Smooth muscle cell (in vitro differentiated cells): ENCODE data around the gene KCNK7. TPM values are rescaled to one million over a fixed set of nuclear protein-coding genes. Genes with fewer than 3 reads are reported as not detected.

Source experiments
- DNase-seq: peaks from one replicate; lab custom pipeline; 2025; ENCODE audit not compliant: unreplicated experiment; lab: John Stamatoyannopoulos, UW
- H2AFZ ChIP-seq: fragments of 200-600 bp; sonication (generic); 2 replicates; pipeline ENCODE4 v1.6.0; 2016; ENCODE audit warnings: antibody characterized with exemption, low read depth, mild to moderate bottlenecking
- H3F3A ChIP-seq: fragments of 200-600 bp; sonication (generic); 2 replicates; pipeline ENCODE4 v1.6.0; 2017; ENCODE audit warnings: antibody characterized with exemption, low read depth
- H3K27ac ChIP-seq: fragments of 200-600 bp; sonication (generic); 2 replicates; pipeline ENCODE4 v1.5.1; 2016; ENCODE audit warnings: low read depth, mild to moderate bottlenecking
- H3K27me3 ChIP-seq: fragments of 200-600 bp; sonication (generic); 2 replicates; pipeline ENCODE4 v1.6.1; 2016; ENCODE audit warnings: low read depth, mild to moderate bottlenecking
- H3K36me3 ChIP-seq: fragments of 200-600 bp; sonication (generic); 2 replicates; pipeline ENCODE4 v1.5.1; 2016; ENCODE audit warnings: low read depth
- H3K4me1 ChIP-seq: fragments of 200-600 bp; sonication (generic); 2 replicates; pipeline ENCODE4 v1.5.1; 2016; ENCODE audit warnings: low read depth
- H3K4me2 ChIP-seq: fragments of 200-600 bp; sonication (generic); 2 replicates; pipeline ENCODE4 v1.6.0; 2016; ENCODE audit warnings: mild to moderate bottlenecking
- H3K4me3 ChIP-seq: fragments of 200-600 bp; sonication (generic); 2 replicates; pipeline ENCODE4 v1.5.1; 2016; ENCODE audit warnings: mild to moderate bottlenecking
- H3K79me2 ChIP-seq: fragments of 200-600 bp; sonication (generic); 2 replicates; pipeline ENCODE4 v1.6.0; 2016; ENCODE audit warnings: low read depth, mild to moderate bottlenecking
- H3K9ac ChIP-seq: fragments of 200-600 bp; sonication (generic); 2 replicates; pipeline ENCODE4 v1.6.0; 2016; ENCODE audit warnings: low read depth
- H3K9me3 ChIP-seq: fragments of 200-600 bp; sonication (generic); replicated peaks from 2 replicates; pipeline ENCODE4 v1.5.1; 2016; ENCODE audit warnings: low read depth
- H4K20me1 ChIP-seq: fragments of 200-600 bp; sonication (generic); 2 replicates; pipeline ENCODE4 v1.6.0; 2016; ENCODE audit warnings: low read depth
- CTCF ChIP-seq: fragments of 200-600 bp; sonication (generic); IDR thresholded peaks from 2 replicates; pipeline ENCODE4 v1.5.1; 2017; ENCODE audit warnings: borderline replicate concordance, mild to moderate bottlenecking, antibody characterized with exemption; ENCODE audit not compliant: insufficient read depth, poor library complexity, severe bottlenecking
- WGBS: methylation state at CpG from one replicate; pipeline ENCODE4 v1.1.7; 2016; ENCODE audit warnings: low lambda C conversion rate; 5-methylcytosine and 5-hydroxymethylcytosine counted together
- polyA plus RNA-seq: library from polyadenylated mRNA; unstranded; fragments of >200 nt; fragmentation: Nextera tagmentation; extraction: Ambion mirVana; gene quantifications from 2 replicates; pipeline ENCODE4 v1.2.1, GENCODE V29; 2016
- total RNA-seq: library from RNA; depleted of rRNA; stranded (reverse); fragments of >200 nt; gene quantifications from 2 replicates; pipeline ENCODE4 v1.2.3, GENCODE V29; 2014

KCNK7 gene
- total and polyA plus RNA-seq, 2 experiments from 2014 or later: not detected

GRCh38 chr11:65617136-65617850 is 21.7 kb upstream of the KCNK7 start:
- peaks cover 15% of the 10 kb centered on the region for H3K4me1 ChIP-seq
- 98% methylated on average over 17 of the region's 17 CpGs for WGBS
- no peaks in the 10 kb centered on the region for H3K36me3 ChIP-seq
- no peaks in the 10 kb centered on the region for H3K9me3 ChIP-seq
- no peak for DNase-seq
- no peaks in the 10 kb centered on the region for H3F3A ChIP-seq
- peak overlapping the region; percentile 94 for H3K4me2 ChIP-seq
- H3K9ac ChIP-seq: peak overlapping the region; percentile 81
- peaks cover 17% of the 10 kb centered on the region for H4K20me1 ChIP-seq
- H3K27ac ChIP-seq: no peak overlapping the region
- peaks cover 41% of the 10 kb centered on the region for H3K79me2 ChIP-seq
- no peak for TF ChIP-seq CTCF
- no peaks in the 10 kb centered on the region for H3K27me3 ChIP-seq
- H2AFZ ChIP-seq: no peak overlapping the region
- H3K4me3 ChIP-seq: peak overlapping the region; percentile 80

GRCh38 chr11:65616575-65617001 is 21.0 kb upstream of the KCNK7 start:
- H3K9ac ChIP-seq: peak overlapping the region; percentile 81
- H3K9me3 ChIP-seq: no peaks in the 10 kb centered on the region
- H3K79me2 ChIP-seq: peaks cover 48% of the 10 kb centered on the region
- H3K27ac ChIP-seq: peak overlapping the region; percentile 69
- DNase-seq: no peak
- H4K20me1 ChIP-seq: peaks cover 24% of the 10 kb centered on the region
- no peaks in the 10 kb centered on the region for H3K36me3 ChIP-seq
- 86% methylated on average over 10 of the region's 10 CpGs for WGBS
- TF ChIP-seq CTCF: no peak
- peaks cover 20% of the 10 kb centered on the region for H3K4me1 ChIP-seq
- H3K4me3 ChIP-seq: peak overlapping the region; percentile 80
- no peaks in the 10 kb centered on the region for H3F3A ChIP-seq
- H3K27me3 ChIP-seq: no peaks in the 10 kb centered on the region
- H2AFZ ChIP-seq: no peak overlapping the region
- peak overlapping the region; percentile 94 for H3K4me2 ChIP-seq

GRCh38 chr11:65615950-65616574 is 20.5 kb upstream of the KCNK7 start:
- H2AFZ ChIP-seq: no peak overlapping the region

More at GRCh38 chr11:65615950-65616574, 20.5 kb upstream of the KCNK7 start:
- peaks cover 52% of the 10 kb centered on the region for H3K79me2 ChIP-seq
- H3K4me1 ChIP-seq: peaks cover 20% of the 10 kb centered on the region
- no peak for TF ChIP-seq CTCF
- H3K4me3 ChIP-seq: peak overlapping the region; percentile 80
- peaks cover 29% of the 10 kb centered on the region for H4K20me1 ChIP-seq
- 8% methylated on average over 17 of the region's 50 CpGs for WGBS
- H3F3A ChIP-seq: no peaks in the 10 kb centered on the region
- no peaks in the 10 kb centered on the region for H3K27me3 ChIP-seq
- H3K9ac ChIP-seq: peak overlapping the region; percentile 81
- H3K4me2 ChIP-seq: peak overlapping the region; percentile 94
- no peaks in the 10 kb centered on the region for H3K9me3 ChIP-seq
- H3K27ac ChIP-seq: peak overlapping the region; percentile 69
- H3K36me3 ChIP-seq: no peaks in the 10 kb centered on the region
- no peak for DNase-seq
